Measurements from ENCODE around the gene AGMO.

GRCh38 chr7:15358112-15358511 is 203.7 kb downstream of the AGMO start:
- TF ChIP-seq CTCF (IDR thresholded peaks at IDR 0.05) (no peak), POLR2A (IDR thresholded peaks at IDR 0.05) (no peak), POLR2AphosphoS5 (IDR thresholded peaks at IDR 0.05) (no peak)

Data from prostate gland (tissue), 2 donors.